GM20431 (cell line): Measurements from ENCODE around the gene CASQ1.

Experiments used
- in situ Hi-C: fragments of 300-500 bp; cut with MseI, MboI; formaldehyde crosslinking; loops from one replicate; pipeline ENCODE4 v1.15.0; 2020; ENCODE audit warnings: low sequenced_read_pairs; ENCODE audit not compliant: unreplicated experiment

CASQ1 gene

GRCh38 chr1:160189649-160190625, at the start of gene CASQ1:
Gene CASQ1, plus strand, starts transcription at chr1:160190575. Its CDS starts 177 bp downstream, at chr1:160190752.
- in situ Hi-C loops: no loop called here

GRCh38 chr1:160143695-160144094, 46.7 kb upstream of the CASQ1 start:
- in situ Hi-C loops: no loop called here

- in situ Hi-C loops: no loop called here
Observed at GRCh38 chr1:160144921-160145320, 45.5 kb upstream of the CASQ1 start.

- in situ Hi-C loops: no loop called here
Observed at GRCh38 chr1:160146107-160146506, 44.3 kb upstream of the CASQ1 start.

GRCh38 chr1:160148121-160148520, 42.3 kb upstream of the CASQ1 start:
- in situ Hi-C loops: no loop called here

- in situ Hi-C loops: no loop called here
Observed at GRCh38 chr1:160149233-160149632, 41.1 kb upstream of the CASQ1 start.

- in situ Hi-C loops: no loop called here
Observed at GRCh38 chr1:160149716-160150115, 40.7 kb upstream of the CASQ1 start.

- in situ Hi-C loops: no loop called here
Observed at GRCh38 chr1:160151303-160151702, 39.1 kb upstream of the CASQ1 start, which contains the start of gene ATP1A4. Gene ATP1A4, plus strand, starts transcription at chr1:160151603. Its CDS starts 438 bp downstream, at chr1:160152041.

- in situ Hi-C loops: no loop called here
Observed at GRCh38 chr1:160154790-160155189, 35.6 kb upstream of the CASQ1 start.

GRCh38 chr1:160156361-160156760, 34.0 kb upstream of the CASQ1 start:
- in situ Hi-C loops: no loop called here

GRCh38 chr1:160157174-160157573, 33.2 kb upstream of the CASQ1 start:
- in situ Hi-C loops: no loop called here

- in situ Hi-C loops: no loop called here
Observed at GRCh38 chr1:160158031-160158430, 32.3 kb upstream of the CASQ1 start.

- in situ Hi-C loops: no loop called here
Observed at GRCh38 chr1:160158534-160158933, 31.8 kb upstream of the CASQ1 start.

- in situ Hi-C loops: no loop called here
Observed at GRCh38 chr1:160159846-160160245, 30.5 kb upstream of the CASQ1 start.

- in situ Hi-C loops: no loop called here
Observed at GRCh38 chr1:160161965-160162705, 28.2 kb upstream of the CASQ1 start.

GRCh38 chr1:160162931-160163330, 27.4 kb upstream of the CASQ1 start:
- in situ Hi-C loops: no loop called here

- in situ Hi-C loops: no loop called here
Observed at GRCh38 chr1:160163615-160164014, 26.8 kb upstream of the CASQ1 start.

- in situ Hi-C loops: no loop called here
Observed at GRCh38 chr1:160164121-160164520, 26.3 kb upstream of the CASQ1 start.

GRCh38 chr1:160166166-160166868, 24.1 kb upstream of the CASQ1 start:
- in situ Hi-C loops: no loop called here

GRCh38 chr1:160167056-160167455, 23.3 kb upstream of the CASQ1 start:
- in situ Hi-C loops: no loop called here
